Ascending aorta (tissue), 2 donors: ENCODE data around the gene DMD. TPM values are rescaled to one million over a fixed set of nuclear protein-coding genes. Genes with fewer than 3 reads are reported as not detected.

Source experiments
- DNase-seq, 2 donors: peaks; one replicate each; pipeline ENCODE4 v3.0.0-alpha.2; 2019; ENCODE audit warnings: low spot score in 2 of 2
- H3K27ac ChIP-seq, 2 donors: fragments of 200-600 bp; sonication (generic); one replicate each; pipeline ENCODE4 v1.5.1; 2016 to 2017; ENCODE audit warnings: mild to moderate bottlenecking in 1 of 2
- H3K27me3 ChIP-seq: fragments of 200-600 bp; sonication (generic); one replicate; pipeline ENCODE4 v1.5.1; 2017
- H3K36me3 ChIP-seq, 2 donors: fragments of 200-600 bp; sonication (generic); one replicate each; pipeline ENCODE4 v1.5.1; 2016
- H3K4me1 ChIP-seq, 2 donors: fragments of 200-600 bp; sonication (generic); one replicate each; pipeline ENCODE4 v1.5.1; 2016 to 2017; ENCODE audit warnings: mild to moderate bottlenecking in 1 of 2
- H3K4me3 ChIP-seq, 2 donors: fragments of 200-600 bp; sonication (generic); one replicate each; pipeline ENCODE4 v1.5.1; 2016 to 2017; ENCODE audit warnings: mild to moderate bottlenecking in 1 of 2
- H3K9me3 ChIP-seq, 2 donors: fragments of 200-600 bp; sonication (generic); one replicate each; pipeline ENCODE4 v1.5.1; 2016
- CTCF ChIP-seq, 3 experiments: fragments of 200-600 bp in 2 of 3; fragments of 450-650 bp in 1 of 3; sonication (generic) in 2 of 3; IDR thresholded peaks; one replicate each; pipeline ENCODE4 v1.5.1; 2016 to 2019; ENCODE audit warnings: antibody characterized with exemption in 3 of 3, mild to moderate bottlenecking in 1 of 3, moderate library complexity in 1 of 3
- intact Hi-C: fragments of 100-400 bp; cut with DNase I; formaldehyde crosslinking; loops from one replicate; pipeline ENCODE4 v1.15.1; 2023
- total RNA-seq: library from RNA; depleted of rRNA; stranded (reverse); fragments of >200 nt; gene quantifications from one replicate; pipeline ENCODE4 v1.1.0, GENCODE V29; 2016

DMD gene
- total RNA-seq, 1 donor from 2014 or later: 40.0 TPM

GRCh38 chrX:31117266-31117665, 2094.1 kb downstream of the DMD start:
- Histone ChIP-seq H3K4me1 (no peaks in the 10 kb centered on the region), H3K4me3 (no peak overlapping the region), H3K9me3 (no peaks in the 10 kb centered on the region), H3K36me3 (no peaks in the 10 kb centered on the region), H3K27me3 (no peaks in the 10 kb centered on the region), H3K27ac (no peak overlapping the region)
- intact Hi-C loops: no loop called here
- no peak for DNase-seq
- TF ChIP-seq CTCF (IDR thresholded peaks at IDR 0.05): no peak

GRCh38 chrX:31115398-31115797, 2096.0 kb downstream of the DMD start:
- Histone ChIP-seq H3K4me3 (no peak overlapping the region), H3K36me3 (no peaks in the 10 kb centered on the region), H3K4me1 (no peaks in the 10 kb centered on the region), H3K27me3 (no peaks in the 10 kb centered on the region), H3K9me3 (no peaks in the 10 kb centered on the region), H3K27ac (no peak overlapping the region)
- DNase-seq: no peak
- intact Hi-C loops: no loop called here
- TF ChIP-seq CTCF (IDR thresholded peaks at IDR 0.05): no peak

GRCh38 chrX:31114858-31115257, 2096.5 kb downstream of the DMD start:
- Histone ChIP-seq H3K9me3 (no peaks in the 10 kb centered on the region), H3K36me3 (no peaks in the 10 kb centered on the region), H3K4me1 (no peaks in the 10 kb centered on the region), H3K27ac (no peak overlapping the region), H3K4me3 (no peak overlapping the region), H3K27me3 (no peaks in the 10 kb centered on the region)
- intact Hi-C loops: no loop called here
- no peak for TF ChIP-seq CTCF (IDR thresholded peaks at IDR 0.05)
- no peak for DNase-seq

- intact Hi-C loops: no loop called here
- H3K4me1 ChIP-seq: no peaks in the 10 kb centered on the region
- no peak overlapping the region for H3K27ac ChIP-seq
- no peak overlapping the region for H3K4me3 ChIP-seq
- H3K36me3 ChIP-seq: no peaks in the 10 kb centered on the region
- H3K9me3 ChIP-seq: no peaks in the 10 kb centered on the region
- H3K27me3 ChIP-seq: no peaks in the 10 kb centered on the region
- no peak for TF ChIP-seq CTCF (IDR thresholded peaks at IDR 0.05)
- DNase-seq: no peak
Measured at GRCh38 chrX:31112226-31112999, 2098.9 kb downstream of the DMD start.

- H3K4me1 ChIP-seq: no peaks in the 10 kb centered on the region
- H3K9me3 ChIP-seq: no peaks in the 10 kb centered on the region
- no peak for TF ChIP-seq CTCF (IDR thresholded peaks at IDR 0.05)
- DNase-seq: no peak
- H3K4me3 ChIP-seq: no peak overlapping the region
- no peaks in the 10 kb centered on the region for H3K27me3 ChIP-seq
- no peak overlapping the region for H3K27ac ChIP-seq
- intact Hi-C loops: no loop called here
- H3K36me3 ChIP-seq: no peaks in the 10 kb centered on the region
Measured at GRCh38 chrX:31110657-31111056, 2100.7 kb downstream of the DMD start.
